Non-pigmented ciliary epithelial cell (primary cell): Measurements from ENCODE around the gene CALHM2.

Experiments
- DNase-seq: peaks from one replicate; pipeline ENCODE4 v3.0.0-alpha.2; 2010; ENCODE audit warnings: low read depth

The CALHM2 gene

GRCh38 chr10:103476046-103476768, 24.0 kb upstream of the CALHM2 start:
- no peak for DNase-seq

GRCh38 chr10:103475437-103475836, 23.3 kb upstream of the CALHM2 start:
- no peak for DNase-seq

- no peak for DNase-seq
Observed at GRCh38 chr10:103474077-103474476, 21.9 kb upstream of the CALHM2 start.

GRCh38 chr10:103473261-103473671, 21.1 kb upstream of the CALHM2 start:
- DNase-seq = no peak

- no peak for DNase-seq
Observed at GRCh38 chr10:103472005-103472404, 19.8 kb upstream of the CALHM2 start.

- no peak for DNase-seq
Observed at GRCh38 chr10:103470761-103471653, 18.8 kb upstream of the CALHM2 start.

GRCh38 chr10:103469201-103469600, 17.0 kb upstream of the CALHM2 start:
- no peak for DNase-seq

GRCh38 chr10:103467406-103467805, 15.2 kb upstream of the CALHM2 start:
- DNase-seq = no peak

DNA sequence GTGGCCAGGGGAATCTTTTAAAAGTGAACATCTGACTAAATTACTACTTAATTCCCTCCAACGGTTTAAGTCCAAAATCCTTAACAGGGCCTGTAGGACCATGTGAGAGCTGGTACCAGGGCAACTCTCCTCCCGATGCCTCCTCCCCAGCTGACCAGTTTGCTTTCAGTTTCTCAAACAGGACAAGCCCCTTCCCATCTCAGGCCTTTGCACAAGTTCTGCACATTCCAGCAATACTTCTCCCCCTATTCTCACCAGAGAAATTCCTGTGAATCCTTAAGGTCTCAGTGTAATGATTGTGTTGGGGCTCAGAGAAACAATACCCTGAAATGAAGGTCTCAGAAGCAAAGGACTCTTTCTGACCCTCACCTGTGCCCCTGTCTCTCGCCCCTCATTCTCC, 14.6 kb upstream of the CALHM2 start:
- no peak for DNase-seq

- DNase-seq = no peak
Observed at GRCh38 chr10:103465411-103466179, 13.4 kb upstream of the CALHM2 start.

- no peak for DNase-seq
Observed at GRCh38 chr10:103463499-103463898, 11.3 kb upstream of the CALHM2 start.

GRCh38 chr10:103459615-103460014, 7.4 kb upstream of the CALHM2 start:
- no peak for DNase-seq

DNA sequence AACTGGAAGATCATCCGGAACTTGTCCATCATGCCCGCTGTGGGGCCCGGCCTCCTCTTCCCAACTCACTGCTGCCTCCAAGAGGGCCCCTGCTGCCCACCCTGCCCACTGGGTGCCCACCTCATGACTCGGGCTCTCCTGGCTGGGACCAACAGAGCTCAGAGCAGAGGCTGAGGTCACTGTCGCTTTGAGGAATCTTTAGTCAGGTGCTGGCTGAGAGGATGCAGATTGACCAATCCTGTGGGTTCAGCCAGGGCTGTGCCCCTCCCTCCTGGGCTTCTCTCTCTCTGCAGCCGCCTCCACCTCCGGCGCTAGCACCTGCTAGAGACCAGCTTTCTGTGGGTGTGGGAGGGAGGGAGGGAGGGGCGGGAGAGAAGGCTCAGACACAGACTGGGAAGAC, 6.5 kb upstream of the CALHM2 start, which contains the start of gene CALHM1:
Gene CALHM1 (minus strand): TSS at position 181 of the 400 bp plus-strand sequence. CDS start 149 bp downstream, at position 32.
- no peak for DNase-seq

GRCh38 chr10:103457896-103458583, 5.9 kb upstream of the CALHM2 start:
- DNase-seq = no peak

GRCh38 chr10:103457176-103457712, 5.1 kb upstream of the CALHM2 start:
- no peak for DNase-seq

GRCh38 chr10:103456074-103456660, 4.0 kb upstream of the CALHM2 start:
- no peak for DNase-seq

DNA sequence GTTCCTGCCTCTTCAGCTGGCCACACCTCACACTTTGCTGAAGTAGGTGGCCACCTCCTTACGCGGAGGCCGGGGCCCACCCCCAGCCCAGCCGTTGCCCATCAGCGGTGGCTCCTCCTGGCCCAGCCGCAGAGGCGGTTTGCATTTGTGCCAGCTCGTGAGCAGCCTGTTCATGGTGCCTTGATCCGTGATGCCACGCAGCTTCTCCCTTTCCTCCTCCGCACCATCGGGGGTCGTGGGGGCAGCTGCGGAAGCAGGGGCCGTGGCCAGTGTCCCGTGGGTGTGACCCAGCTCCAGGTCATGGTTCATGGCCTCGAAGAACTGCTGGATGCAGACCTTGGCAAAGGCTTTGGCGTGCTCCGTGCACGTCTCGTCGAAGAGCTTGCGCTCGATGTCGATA, 3.1 kb upstream of the CALHM2 start:
- no peak for DNase-seq

DNA sequence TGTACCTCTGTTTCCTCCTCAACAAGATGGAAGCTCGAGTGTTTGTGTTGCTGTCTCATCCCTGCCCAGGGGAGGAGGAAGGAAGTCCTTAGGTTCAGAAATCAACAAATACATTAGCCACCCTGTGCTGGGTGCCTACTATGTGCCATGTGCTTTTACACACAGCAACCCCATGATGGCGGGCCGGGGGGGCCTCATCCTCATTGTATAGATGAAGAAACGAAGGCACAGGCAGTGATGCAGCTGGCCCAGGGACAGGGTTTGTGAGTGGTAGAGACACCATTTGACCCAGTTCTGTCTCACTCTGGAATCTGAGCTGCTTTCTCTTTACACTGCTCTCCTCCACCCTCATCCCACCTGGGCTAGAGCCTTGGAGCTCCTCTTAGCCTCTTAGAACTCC, 1.9 kb upstream of the CALHM2 start:
- DNase-seq = no peak

DNA sequence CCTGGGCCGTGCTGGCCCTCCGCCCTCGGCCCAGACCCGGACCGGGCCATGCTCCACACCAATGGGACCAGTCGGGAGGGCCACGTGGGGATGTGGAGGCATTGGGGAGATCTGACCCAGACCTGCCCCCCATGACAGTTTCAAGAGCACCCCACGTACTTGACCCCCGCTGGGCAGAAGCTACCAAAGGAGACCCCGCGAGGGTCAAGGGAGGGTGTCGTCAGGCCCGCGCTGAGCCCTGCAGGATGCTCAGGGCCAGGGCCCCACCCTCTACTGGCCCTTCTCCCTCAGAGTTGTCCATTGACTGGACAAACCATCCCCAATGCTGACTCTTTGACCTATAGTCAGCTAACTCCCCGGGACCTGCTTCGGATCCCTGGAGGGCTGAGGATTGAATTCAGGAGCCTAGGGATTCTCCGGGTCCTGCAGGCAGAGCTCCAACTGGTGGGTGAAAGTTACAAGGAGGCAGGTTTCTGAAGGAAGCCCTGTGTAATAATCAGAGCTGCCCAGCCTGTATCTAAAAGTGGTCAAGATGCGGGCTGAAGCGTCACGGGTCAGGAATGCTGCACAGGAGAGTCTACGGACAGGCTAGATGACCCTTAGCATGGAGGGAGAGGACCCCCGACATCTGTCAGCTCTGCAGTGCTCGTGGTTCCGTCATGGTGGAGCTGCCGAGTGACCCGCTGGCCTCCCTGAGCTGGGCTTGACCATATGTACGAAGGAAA, 498 bp upstream of the CALHM2 start:
- no peak for DNase-seq

GRCh38 chr10:103451091-103451813, 918 bp downstream of the CALHM2 start:
- DNase-seq = no peak
